GM12878 (cell line): ENCODE measurements around the gene BRF1. TPM values are rescaled to one million over a fixed set of nuclear protein-coding genes. Genes with fewer than 3 reads are reported as not detected.

Experiments used
- ATAC-seq: fragments of 200-7000 bp; cut with Tn5 transposase; 3 replicates; pipeline ENCODE4 v1.9.1; 2020; ENCODE audit warnings: mild to moderate bottlenecking, moderate library complexity
- BruUV-seq: library from RNA; stranded (reverse); fragments of 400-500 nt; replicated peaks from 2 replicates; lab custom pipeline; 2021; lab: Mats Ljungman, UMichigan
- CTCF ChIA-PET: fragments of 300-600 bp; sonication (Branson Sonifier 250); formaldehyde crosslinking; extraction: SDS; loops from one replicate; lab custom pipeline; 2021; ENCODE audit warnings: inconsistent platforms; lab: Yijun Ruan, JAX
- POLR2A ChIA-PET: fragments of 350-600 bp; formaldehyde crosslinking; extraction: SDS; loops from one replicate; lab custom pipeline; 2021; ENCODE audit warnings: inconsistent platforms; lab: Charles Lee
- RAD21 ChIA-PET: fragments of 300-600 bp; sonication (Branson Sonifier 250); formaldehyde crosslinking; loops from one replicate; lab custom pipeline; 2023; ENCODE audit warnings: antibody characterized with exemption; ENCODE audit not compliant: unreplicated experiment; lab: Charles Lee
- SMC1A ChIA-PET: fragments of 300-600 bp; sonication (Branson Sonifier 250); formaldehyde crosslinking; loops from one replicate; lab custom pipeline; 2023; ENCODE audit not compliant: unreplicated experiment, uncharacterized antibody; lab: Charles Lee
- DNase-seq: peaks from one replicate; pipeline ENCODE4 v3.0.0-alpha.2; 2011; ENCODE audit warnings: low read depth, low spot score
- FAIRE-seq: peaks from 3 replicates; lab custom pipeline; 2011; peaks lifted over from hg19 to GRCh38; lab: Jason Lieb, UNC
- H2AFZ ChIP-seq: 2 replicates; pipeline ENCODE4 v1.6.0; 2011; ENCODE audit warnings: low read depth, low read length, control low read depth; ENCODE audit not compliant: control insufficient read depth
- H3K27ac ChIP-seq: 2 replicates; pipeline ENCODE4 v1.5.1; 2011; ENCODE audit warnings: control low read depth; ENCODE audit not compliant: control insufficient read depth, insufficient read depth
- H3K27me3 ChIP-seq, 2 experiments: replicated peaks in 1 of 2; 2 replicates each; pipeline versions ENCODE4 v1.6.0 to v1.6.1; 2011; ENCODE audit warnings: low read length in 1 of 2; ENCODE audit not compliant: control insufficient read depth in 2 of 2, insufficient read depth in 2 of 2
- H3K36me3 ChIP-seq, 2 experiments: 2 replicates each; pipeline ENCODE4 v1.5.1; 2011; ENCODE audit warnings: low read length in 1 of 2; ENCODE audit not compliant: control insufficient read depth in 2 of 2, insufficient read depth in 2 of 2
- H3K4me1 ChIP-seq: 2 replicates; pipeline ENCODE4 v1.6.1; 2011; ENCODE audit warnings: mild to moderate bottlenecking, low read length, moderate library complexity, mixed read lengths; ENCODE audit not compliant: control insufficient read depth, insufficient read depth
- H3K4me2 ChIP-seq: 2 replicates; pipeline ENCODE4 v1.6.0; 2011; ENCODE audit warnings: control low read depth; ENCODE audit not compliant: control insufficient read depth, insufficient read depth
- H3K4me3 ChIP-seq: fragments of 200-600 bp; sonication (generic); 2 replicates; pipeline ENCODE4 v1.5.1; 2016
- H3K79me2 ChIP-seq: 2 replicates; pipeline ENCODE4 v1.6.0; 2011; ENCODE audit warnings: low read length; ENCODE audit not compliant: control insufficient read depth, insufficient read depth
- H3K9ac ChIP-seq: 2 replicates; pipeline ENCODE4 v1.8.0; 2011; ENCODE audit warnings: low read length, control low read depth, mixed read lengths; ENCODE audit not compliant: control insufficient read depth, insufficient read depth
- H3K9me3 ChIP-seq: replicated peaks from 3 replicates; pipeline ENCODE4 v1.5.1; 2011; ENCODE audit warnings: mild to moderate bottlenecking, low read length; ENCODE audit not compliant: control insufficient read depth, insufficient read depth
- H4K20me1 ChIP-seq: 2 replicates; pipeline ENCODE4 v1.6.0; 2011; ENCODE audit not compliant: control insufficient read depth, insufficient read depth
- CEBPB ChIP-seq, 2 experiments: fragments of 150-350 bp in 1 of 2; IDR thresholded peaks; 2 replicates each; pipeline ENCODE4 v1.6.1; 2012 to 2014; ENCODE audit warnings: low read depth in 2 of 2, low read length in 2 of 2, borderline replicate concordance in 1 of 2, inconsistent platforms in 1 of 2
- CREM ChIP-seq: IDR thresholded peaks from 2 replicates; pipeline ENCODE4 v1.6.1; 2014; ENCODE audit warnings: antibody characterized with exemption, low read depth
- HDGF ChIP-seq: fragments of 450-650 bp; IDR thresholded peaks from 2 replicates; pipeline ENCODE4 v1.6.1; 2016; ENCODE audit warnings: antibody characterized with exemption
- IKZF2 ChIP-seq, 2 experiments: fragments of 450-650 bp; IDR thresholded peaks; 2 replicates each; pipeline ENCODE4 v1.6.1; 2017; ENCODE audit warnings: mild to moderate bottlenecking in 2 of 2, moderate library complexity in 2 of 2
- MYB ChIP-seq: fragments of 150-350 bp; IDR thresholded peaks from 2 replicates; pipeline ENCODE4 v1.6.1; 2014; ENCODE audit warnings: mild to moderate bottlenecking, low read depth, low read length, borderline replicate concordance
- NFYA ChIP-seq: IDR thresholded peaks from 2 replicates; pipeline ENCODE4 v1.6.1; 2011; ENCODE audit warnings: low read depth, mild to moderate bottlenecking, low read length, improper control_type of control experiment, borderline replicate concordance
- POLR2A ChIP-seq: IDR thresholded peaks from 2 replicates; pipeline ENCODE4 v1.6.1; 2011; ENCODE audit warnings: low read depth, mild to moderate bottlenecking, low read length
- RAD21 ChIP-seq: IDR thresholded peaks from 2 replicates; pipeline ENCODE4 v1.6.1; 2011; ENCODE audit warnings: mild to moderate bottlenecking, low read depth, low read length, moderate library complexity; ENCODE audit not compliant: insufficient read depth
- SMC3 ChIP-seq: IDR thresholded peaks from 2 replicates; pipeline ENCODE4 v1.6.1; 2011; ENCODE audit warnings: low read length, improper control_type of control experiment, borderline replicate concordance
- SPI1 ChIP-seq: IDR thresholded peaks from 2 replicates; pipeline ENCODE4 v1.6.1; 2011; ENCODE audit warnings: low read depth, mild to moderate bottlenecking, low read length, moderate library complexity, borderline replicate concordance; ENCODE audit not compliant: insufficient read depth
- SREBF1 ChIP-seq: IDR thresholded peaks from 2 replicates; pipeline ENCODE4 v1.6.1; 2012; ENCODE audit warnings: mild to moderate bottlenecking, low read length
- STAT1 ChIP-seq: fragments of 450-650 bp; conservative IDR thresholded peaks from 2 replicates; pipeline ENCODE4 v1.6.1; 2014; ENCODE audit warnings: antibody characterized with exemption, mild to moderate bottlenecking
- TARDBP ChIP-seq: IDR thresholded peaks from 2 replicates; pipeline ENCODE4 v1.6.1; 2016; ENCODE audit warnings: borderline replicate concordance
- ZSCAN29 ChIP-seq: fragments of 450-650 bp; IDR thresholded peaks from 2 replicates; pipeline ENCODE4 v1.6.1; 2017; ENCODE audit warnings: mild to moderate bottlenecking, moderate library complexity
- WGBS: methylation state at CpG from one replicate; pipeline ENCODE4 v1.1.6; 2016; ENCODE audit warnings: low lambda C conversion rate; ENCODE audit not compliant: insufficient replicate concordance, insufficient coverage; ENCODE audit errors: missing lambda C conversion rate; 5-methylcytosine and 5-hydroxymethylcytosine counted together
- in situ Hi-C: fragments of 300-500 bp; cut with MboI; formaldehyde crosslinking; loops from 9 replicates; pipeline ENCODE4 v1.14.3; 2018; ENCODE audit warnings: mixed read lengths
- intact Hi-C: fragments of 100-400 bp; cut with micrococcal nuclease; formaldehyde crosslinking; loops from one replicate; pipeline ENCODE4 v1.14.2; 2022; ENCODE audit not compliant: unreplicated experiment
- polyA plus RNA-seq, 11 experiments: library from polyadenylated mRNA; depleted of rRNA in 4 of 11; unstranded in 6 of 11; stranded (reverse) in 5 of 11; fragments of >200 nt; fragmentation: Nextera tagmentation in 4 of 11; fragmentation: Illumina TruSeq in 1 of 11; extraction: Ambion mirVana in 4 of 11; extraction: Trizol in 1 of 11; gene quantifications; 1 replicate in 1 of 11; 2 replicates in 10 of 11; pipeline versions ENCODE4 v1.2.1 to v1.2.3, GENCODE V29; 2011 to 2016; ENCODE audit warnings: inconsistent platforms in 2 of 11, missing spikeins in 2 of 11, low read depth in 1 of 11
- total RNA-seq, 4 experiments: library from RNA; depleted of rRNA in 3 of 4; stranded (reverse); fragments of >200 nt in 3 of 4; fragmentation: Illumina TruSeq in 1 of 4; extraction: Trizol in 1 of 4; gene quantifications; 2 replicates each; pipeline versions ENCODE4 v1.2.1 to v1.2.3, GENCODE V29; 2013 to 2021
- TF ChIP-seq, protein P1 (sequence below): fragments of 150-350 bp; IDR thresholded peaks from 2 replicates; pipeline ENCODE4 v1.6.1; 2014; ENCODE audit warnings: mild to moderate bottlenecking, low read depth, low read length
- TF ChIP-seq, protein P2 (sequence below): fragments of 450-650 bp; IDR thresholded peaks from 2 replicates; pipeline ENCODE4 v1.6.1; 2017; ENCODE audit warnings: low read depth, mild to moderate bottlenecking, moderate library complexity

Gene BRF1
- total and polyA plus RNA-seq, 10 of the 15 experiments (the other 5 are each of a cell fraction or from before 2014, with no cell fraction given), result 0.21 to 33.5 (median 10.7) TPM

- POLR2A ChIA-PET, result no interaction called here
- H4K20me1 ChIP-seq, result peaks cover 1% of the 10 kb centered on the region; the same call in 1 of the 2 replicates
Measured at GRCh38 chr14:105333613-105334364, 33.0 kb upstream of the BRF1 start.

More at GRCh38 chr14:105333613-105334364, 33.0 kb upstream of the BRF1 start:
- intact Hi-C loops, result no loop called here
- H3K4me2 ChIP-seq, result no peak overlapping the region
- TF ChIP-seq, protein P1, sequence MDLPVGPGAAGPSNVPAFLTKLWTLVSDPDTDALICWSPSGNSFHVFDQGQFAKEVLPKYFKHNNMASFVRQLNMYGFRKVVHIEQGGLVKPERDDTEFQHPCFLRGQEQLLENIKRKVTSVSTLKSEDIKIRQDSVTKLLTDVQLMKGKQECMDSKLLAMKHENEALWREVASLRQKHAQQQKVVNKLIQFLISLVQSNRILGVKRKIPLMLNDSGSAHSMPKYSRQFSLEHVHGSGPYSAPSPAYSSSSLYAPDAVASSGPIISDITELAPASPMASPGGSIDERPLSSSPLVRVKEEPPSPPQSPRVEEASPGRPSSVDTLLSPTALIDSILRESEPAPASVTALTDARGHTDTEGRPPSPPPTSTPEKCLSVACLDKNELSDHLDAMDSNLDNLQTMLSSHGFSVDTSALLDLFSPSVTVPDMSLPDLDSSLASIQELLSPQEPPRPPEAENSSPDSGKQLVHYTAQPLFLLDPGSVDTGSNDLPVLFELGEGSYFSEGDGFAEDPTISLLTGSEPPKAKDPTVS, result no peak
- TF ChIP-seq STAT1, result no peak
- no peak for TF ChIP-seq SPI1
- no peak for TF ChIP-seq TARDBP
- TF ChIP-seq HDGF, result no peak
- TF ChIP-seq CREM, result no peak
- no peak for TF ChIP-seq MYB
- TF ChIP-seq RAD21, result no peak
- TF ChIP-seq, protein P2, sequence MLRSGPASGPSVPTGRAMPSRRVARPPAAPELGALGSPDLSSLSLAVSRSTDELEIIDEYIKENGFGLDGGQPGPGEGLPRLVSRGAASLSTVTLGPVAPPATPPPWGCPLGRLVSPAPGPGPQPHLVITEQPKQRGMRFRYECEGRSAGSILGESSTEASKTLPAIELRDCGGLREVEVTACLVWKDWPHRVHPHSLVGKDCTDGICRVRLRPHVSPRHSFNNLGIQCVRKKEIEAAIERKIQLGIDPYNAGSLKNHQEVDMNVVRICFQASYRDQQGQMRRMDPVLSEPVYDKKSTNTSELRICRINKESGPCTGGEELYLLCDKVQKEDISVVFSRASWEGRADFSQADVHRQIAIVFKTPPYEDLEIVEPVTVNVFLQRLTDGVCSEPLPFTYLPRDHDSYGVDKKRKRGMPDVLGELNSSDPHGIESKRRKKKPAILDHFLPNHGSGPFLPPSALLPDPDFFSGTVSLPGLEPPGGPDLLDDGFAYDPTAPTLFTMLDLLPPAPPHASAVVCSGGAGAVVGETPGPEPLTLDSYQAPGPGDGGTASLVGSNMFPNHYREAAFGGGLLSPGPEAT, result no peak
- no peak for TF ChIP-seq NFYA
- no peak for TF ChIP-seq POLR2A
- no peak for TF ChIP-seq CEBPB (IDR thresholded peaks at IDR 0.05; ENCODE audit: borderline replicate concordance in 1 of 2, low read depth in 2 of 2, low read length in 2 of 2)
- TF ChIP-seq SREBF1, result no peak
- TF ChIP-seq IKZF2 (IDR thresholded peaks at IDR 0.05), result no peak
- TF ChIP-seq SMC3, result no peak
- TF ChIP-seq ZSCAN29, result no peak
- BruUV-seq, result no TSS peak
- peaks cover 3% of the 10 kb centered on the region; the same call in 1 of the 2 replicates for H3K4me1 ChIP-seq
- DNase-seq (no peak), FAIRE-seq (no peak), ATAC-seq (no peak)
- no peak overlapping the region for H2AFZ ChIP-seq
- CTCF ChIA-PET, result interaction anchor here (0.9 kb wide), 1 partner anchor 36 kb away, joined by 3 read pairs; no protein-coding TSS in a partner anchor
- no peaks in the 10 kb centered on the region; a peak in 1 of 4 replicates for H3K36me3 ChIP-seq
- in situ Hi-C loops, result no loop called here
- 63% methylated on average over 18 of the region's 18 CpGs for WGBS
- H3K4me3 ChIP-seq, result no peak overlapping the region
- H3K9me3 ChIP-seq, result no peaks in the 10 kb centered on the region
- no peak overlapping the region for H3K9ac ChIP-seq
- H3K27me3 ChIP-seq, result no peaks in the 10 kb centered on the region
- SMC1A ChIA-PET, result no interaction called here
- no peaks in the 10 kb centered on the region for H3K79me2 ChIP-seq
- RAD21 ChIA-PET, result no interaction called here
- H3K27ac ChIP-seq, result no peak overlapping the region
